H9 (cell line): Measurements from ENCODE around the gene LRMDA. TPM values are rescaled to one million over a fixed set of nuclear protein-coding genes. Genes with fewer than 3 reads are reported as not detected.

Source experiments
- DNase-seq: peaks from one replicate; pipeline ENCODE4 v3.0.0-alpha.2; 2017
- H2AFZ ChIP-seq: one replicate; pipeline ENCODE4 v1.6.1; 2013; ENCODE audit warnings: mild to moderate bottlenecking, low read length, control low read depth, moderate library complexity
- H2AK5ac ChIP-seq: 2 replicates; pipeline ENCODE4 v1.6.1; 2013; ENCODE audit warnings: low read length, control low read depth, mixed read lengths; ENCODE audit not compliant: insufficient read length
- H2BK120ac ChIP-seq: one replicate; pipeline ENCODE4 v1.6.1; 2013; ENCODE audit warnings: low read depth, mild to moderate bottlenecking, low read length, control low read depth, inconsistent platforms; ENCODE audit not compliant: poor library complexity, severe bottlenecking
- H2BK12ac ChIP-seq: 2 replicates; pipeline ENCODE4 v1.6.1; 2013; ENCODE audit warnings: low read length, control low read depth, mixed read lengths, low read depth; ENCODE audit not compliant: insufficient read length
- H2BK15ac ChIP-seq: 2 replicates; pipeline ENCODE4 v1.6.1; 2013; ENCODE audit warnings: low read depth, low read length, control low read depth
- H2BK20ac ChIP-seq: one replicate; pipeline ENCODE4 v1.6.1; 2013; ENCODE audit warnings: low read depth, mild to moderate bottlenecking, low read length, control low read depth, inconsistent platforms; ENCODE audit not compliant: poor library complexity, severe bottlenecking
- H2BK5ac ChIP-seq: 2 replicates; pipeline ENCODE4 v1.6.1; 2013; ENCODE audit warnings: low read length, control low read depth, mixed read lengths; ENCODE audit not compliant: insufficient read length
- H3K14ac ChIP-seq: 2 replicates; pipeline ENCODE4 v1.6.1; 2013; ENCODE audit warnings: low read length, control low read depth; ENCODE audit not compliant: insufficient read depth
- H3K18ac ChIP-seq: 2 replicates; pipeline ENCODE4 v1.6.1; 2013; ENCODE audit warnings: low read depth, mild to moderate bottlenecking, mixed read lengths, low read length, control low read depth; ENCODE audit not compliant: insufficient read length
- H3K23ac ChIP-seq: 2 replicates; pipeline ENCODE4 v1.6.1; 2013; ENCODE audit warnings: low read length, control low read depth, mixed read lengths, low read depth; ENCODE audit not compliant: insufficient read length
- H3K23me2 ChIP-seq: 2 replicates; pipeline ENCODE4 v1.6.1; 2013; ENCODE audit warnings: low read depth, mild to moderate bottlenecking, mixed read lengths, low read length, control low read depth; ENCODE audit not compliant: insufficient read length, poor library complexity, severe bottlenecking
- H3K27ac ChIP-seq: 2 replicates; pipeline ENCODE4 v1.5.1; 2013; ENCODE audit warnings: low read length, control low read depth, mixed read lengths, low read depth; ENCODE audit not compliant: insufficient read length
- H3K27me3 ChIP-seq: 2 replicates; pipeline ENCODE4 v1.6.1; 2013; ENCODE audit warnings: low read length, control low read depth, inconsistent platforms; ENCODE audit not compliant: insufficient read depth
- H3K4ac ChIP-seq: 2 replicates; pipeline ENCODE4 v1.6.1; 2013; ENCODE audit warnings: low read depth, mild to moderate bottlenecking, control low read depth, inconsistent platforms, low read length, moderate library complexity
- H3K4me1 ChIP-seq: 2 replicates; pipeline ENCODE4 v1.6.1; 2013; ENCODE audit warnings: low read length, control low read depth, inconsistent platforms; ENCODE audit not compliant: insufficient read depth
- H3K4me2 ChIP-seq: 2 replicates; pipeline ENCODE4 v1.6.1; 2013; ENCODE audit warnings: low read length, control low read depth, mixed read lengths; ENCODE audit not compliant: insufficient read length, insufficient read depth
- H3K56ac ChIP-seq: 2 replicates; pipeline ENCODE4 v1.6.1; 2013; ENCODE audit warnings: low read depth, mild to moderate bottlenecking, mixed read lengths, low read length, control low read depth; ENCODE audit not compliant: insufficient read length
- H3K79me1 ChIP-seq: 2 replicates; pipeline ENCODE4 v1.6.1; 2013; ENCODE audit warnings: low read depth, mild to moderate bottlenecking, moderate library complexity, low read length, control low read depth, inconsistent platforms; ENCODE audit not compliant: insufficient read depth, poor library complexity, severe bottlenecking
- H3K79me2 ChIP-seq: 2 replicates; pipeline ENCODE4 v1.6.1; 2013; ENCODE audit warnings: low read length, control low read depth, inconsistent platforms; ENCODE audit not compliant: insufficient read depth
- H3K9ac ChIP-seq: 2 replicates; pipeline ENCODE4 v1.6.1; 2013; ENCODE audit warnings: low read length, control low read depth, mixed read lengths; ENCODE audit not compliant: insufficient read length; ENCODE audit errors: extremely low read depth
- H3K9me3 ChIP-seq: one replicate; pipeline ENCODE4 v1.6.1; 2013; ENCODE audit warnings: low read depth, low read length, inconsistent platforms; ENCODE audit not compliant: control insufficient read depth
- H3T11ph ChIP-seq: one replicate; pipeline ENCODE4 v1.6.1; 2013; ENCODE audit warnings: mild to moderate bottlenecking, low read length, control low read depth, inconsistent platforms
- H4K20me1 ChIP-seq: one replicate; pipeline ENCODE4 v1.6.1; 2013; ENCODE audit not compliant: control insufficient read depth, insufficient read length, insufficient read depth
- H4K5ac ChIP-seq: 2 replicates; pipeline ENCODE4 v1.6.1; 2013; ENCODE audit warnings: low read depth, mild to moderate bottlenecking, mixed read lengths, low read length, control low read depth; ENCODE audit not compliant: insufficient read length
- H4K8ac ChIP-seq: replicated peaks from 2 replicates; pipeline ENCODE4 v1.6.1; 2013; ENCODE audit warnings: low read length, control low read depth, mixed read lengths, low read depth; ENCODE audit not compliant: insufficient read length
- H4K91ac ChIP-seq: 2 replicates; pipeline ENCODE4 v1.6.1; 2013; ENCODE audit warnings: low read depth, mild to moderate bottlenecking, moderate library complexity, mixed read lengths, low read length, control low read depth; ENCODE audit not compliant: insufficient read length
- H3K27ac Mint-ChIP-seq, 3 experiments: 2 replicates in 2 of 3; 3 replicates in 1 of 3; pipeline ENCODE4 v1.8.0; 2020 to 2021; ENCODE audit warnings: mixed read lengths in 3 of 3, mild to moderate bottlenecking in 1 of 3, moderate library complexity in 1 of 3
- H3K27me3 Mint-ChIP-seq: 2 replicates; pipeline ENCODE4 v1.8.0; 2021; ENCODE audit warnings: low read depth, mild to moderate bottlenecking, moderate library complexity, mixed read lengths
- H3K36me3 Mint-ChIP-seq, 3 experiments: 2 replicates in 2 of 3; 3 replicates in 1 of 3; pipeline ENCODE4 v1.8.0; 2020 to 2021; ENCODE audit warnings: low read depth in 3 of 3, mixed read lengths in 3 of 3; ENCODE audit not compliant: insufficient read depth in 1 of 3
- H3K4me1 Mint-ChIP-seq, 2 experiments: 2 replicates each; pipeline ENCODE4 v1.8.0; 2020; ENCODE audit warnings: mixed read lengths in 2 of 2
- H3K4me3 Mint-ChIP-seq, 2 experiments: 2 replicates in 1 of 2; 3 replicates in 1 of 2; pipeline ENCODE4 v1.8.0; 2020 to 2021; ENCODE audit warnings: mild to moderate bottlenecking in 2 of 2, mixed read lengths in 2 of 2, moderate library complexity in 1 of 2
- H3K9me3 Mint-ChIP-seq, 2 experiments: 2 replicates in 1 of 2; 3 replicates in 1 of 2; pipeline ENCODE4 v1.8.0; 2020; ENCODE audit warnings: mild to moderate bottlenecking in 2 of 2, mixed read lengths in 2 of 2, moderate library complexity in 1 of 2
- CTCF ChIP-seq: fragments of 200-600 bp; sonication (generic); conservative IDR thresholded peaks from 3 replicates; pipeline ENCODE4 v1.8.0; 2021; ENCODE audit warnings: antibody characterized with exemption, mild to moderate bottlenecking
- WGBS: extraction: QIAGEN DNeasy Blood & Tissue Kit; methylation state at CpG from one replicate; pipeline ENCODE4 v1.1.7; 2013; ENCODE audit warnings: missing lambda C conversion rate, low lambda C conversion rate, mixed read lengths; ENCODE audit not compliant: insufficient read length; ENCODE audit errors: extremely low coverage; 5-methylcytosine and 5-hydroxymethylcytosine counted together
- total RNA-seq: library from RNA; stranded (reverse); gene quantifications from 2 replicates; pipeline ENCODE4 v1.2.1, GENCODE V29; 2021

LRMDA gene
- total RNA-seq, 1 experiment from 2014 or later = 1.8 TPM

- Histone ChIP-seq H3K14ac (no peak overlapping the region), H3K23ac (no peak overlapping the region), H4K5ac (no peak overlapping the region), H3K56ac (no peak overlapping the region), H3T11ph (no peak overlapping the region), H4K8ac (no peak overlapping the region), H2BK15ac (no peak overlapping the region), H3K4ac (no peak overlapping the region), H3K27ac (no peak overlapping the region), H2BK120ac (no peak overlapping the region), H3K9me3 (no peaks in the 10 kb centered on the region), H3K27me3 (no peaks in the 10 kb centered on the region), H2BK5ac (no peak overlapping the region), H3K23me2 (no peaks in the 10 kb centered on the region), H2AFZ (no peak overlapping the region), H3K4me2 (no peak overlapping the region), H3K9ac (no peak overlapping the region), H2BK12ac (no peak overlapping the region), H3K4me1 (no peaks in the 10 kb centered on the region; the same call in 1 of the 2 replicates), H4K91ac (no peak overlapping the region), H3K18ac (no peak overlapping the region), H3K79me2 (no peaks in the 10 kb centered on the region), H3K79me1 (no peaks in the 10 kb centered on the region), H4K20me1 (no peaks in the 10 kb centered on the region), H2BK20ac (no peak overlapping the region), H2AK5ac (no peak overlapping the region)
- Mint-ChIP-seq H3K4me1 (peaks cover 7 to 26% of the 10 kb centered on the region in 2 experiments), H3K27me3 (peaks cover 12% of the 10 kb centered on the region), H3K27ac (no peak overlapping the region; a peak in 1 of 7 replicates), H3K9me3 (peaks cover 0 to 8% of the 10 kb centered on the region in 2 experiments; a peak in 3 of 5 replicates), H3K4me3 (no peak overlapping the region), H3K36me3 (peaks cover 0 to 4% (median 0%) of the 10 kb centered on the region in 3 experiments; a peak in 3 of 7 replicates)
- DNase-seq = no peak
- TF ChIP-seq CTCF = no peak
- WGBS = no CpG with 5 or more reads among the region's 8 CpGs
Observed at GRCh38 chr10:76206797-76207352, 775.5 kb downstream of the LRMDA start.
